ENCODE measurements around the gene DSTYK. TPM values are rescaled to one million over a fixed set of nuclear protein-coding genes. Genes with fewer than 3 reads are reported as not detected.
"Not testable (repeated sequence)": the region's sequence is repeated elsewhere in the genome, so short reads cannot be mapped to it uniquely, and the experiment has no call there.

DSTYK gene
- total RNA-seq, 1 donor from 2014 or later: 10.7 TPM

DNA sequence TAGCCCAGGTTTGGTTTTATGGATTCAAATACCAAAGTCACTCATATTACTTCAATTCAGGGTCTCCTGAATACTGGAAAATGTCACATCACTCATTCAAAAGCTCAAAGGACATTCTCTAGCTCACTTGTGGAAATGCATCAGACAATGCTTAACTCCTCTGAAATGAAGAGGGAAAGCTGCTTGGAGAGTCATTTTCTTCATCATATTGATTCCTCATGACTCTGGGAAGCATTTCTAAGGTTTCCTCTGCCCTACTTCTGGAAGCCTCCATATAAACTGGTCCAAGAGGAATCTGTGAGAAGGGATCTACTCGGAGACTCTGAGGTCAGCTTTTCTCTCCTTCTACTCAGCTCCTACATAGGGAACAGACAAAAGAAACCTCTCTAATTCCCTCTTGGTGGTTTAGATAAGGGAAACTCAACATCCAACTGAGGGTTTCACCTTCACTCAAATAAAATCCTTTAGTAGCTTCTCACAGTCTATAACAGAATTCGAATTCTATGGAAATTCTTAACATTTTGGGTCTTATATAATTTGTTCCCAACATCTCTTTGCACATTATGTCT lies 53.4 kb downstream of the DSTYK start:
- peaks cover 99% of the 10 kb centered on the region for H3K36me3 ChIP-seq

DNA sequence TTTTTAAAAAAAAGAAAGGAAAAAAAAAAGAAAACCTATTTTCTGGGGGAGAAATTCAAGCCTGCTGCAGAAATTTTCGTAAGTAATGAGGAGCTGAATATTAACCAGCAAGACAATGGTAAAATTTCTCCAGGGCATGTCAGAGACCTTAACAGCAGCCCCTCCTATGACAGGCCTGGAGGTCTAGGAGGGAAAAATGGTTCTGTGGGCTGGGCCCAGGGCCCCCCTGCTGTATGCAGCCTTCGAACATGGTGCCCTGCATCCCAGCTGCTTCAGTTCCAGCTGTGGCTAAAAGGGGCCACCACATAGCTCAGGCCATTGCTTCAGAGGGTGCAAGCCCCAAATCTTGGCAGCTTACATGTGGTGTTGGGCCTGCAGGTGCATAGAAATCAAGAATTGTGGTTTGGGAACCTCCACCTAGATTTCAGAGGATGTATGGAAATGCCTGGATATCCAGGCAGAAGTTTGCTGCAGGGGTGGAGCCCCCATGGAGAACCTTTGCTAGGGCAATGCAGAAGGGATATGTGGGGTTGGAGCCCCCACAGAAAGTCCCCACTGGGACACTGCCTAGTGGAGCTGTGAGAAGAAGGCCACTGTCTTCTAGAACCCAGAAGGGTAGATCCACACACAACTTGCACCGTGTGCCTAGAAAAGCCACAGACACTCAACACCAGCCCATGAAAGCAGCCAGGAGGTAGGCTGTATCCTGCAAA lies 55.7 kb downstream of the DSTYK start:
- H3K27ac ChIP-seq; H3K9me3 ChIP-seq; ATAC-seq; H3K4me1 ChIP-seq; H3K4me3 ChIP-seq; H3K27me3 ChIP-seq (ENCODE audit: low read depth); DNase-seq; intact Hi-C loops (cut with DNase I): not testable (repeated sequence)
- H3K36me3 ChIP-seq: peaks cover 97% of the 10 kb centered on the region

More for the DNA sequence above, 53.4 kb downstream of the DSTYK start:
- Histone ChIP-seq H3K27ac (no peak overlapping the region), H3K4me1 (no peaks in the 10 kb centered on the region), H3K4me3 (no peak overlapping the region), H3K27me3 (ENCODE audit: low read depth) (no peaks in the 10 kb centered on the region), H3K9me3 (no peaks in the 10 kb centered on the region)
- DNase-seq: no peak
- intact Hi-C loops (cut with DNase I): no loop called here
- TF ChIP-seq, protein P1, sequence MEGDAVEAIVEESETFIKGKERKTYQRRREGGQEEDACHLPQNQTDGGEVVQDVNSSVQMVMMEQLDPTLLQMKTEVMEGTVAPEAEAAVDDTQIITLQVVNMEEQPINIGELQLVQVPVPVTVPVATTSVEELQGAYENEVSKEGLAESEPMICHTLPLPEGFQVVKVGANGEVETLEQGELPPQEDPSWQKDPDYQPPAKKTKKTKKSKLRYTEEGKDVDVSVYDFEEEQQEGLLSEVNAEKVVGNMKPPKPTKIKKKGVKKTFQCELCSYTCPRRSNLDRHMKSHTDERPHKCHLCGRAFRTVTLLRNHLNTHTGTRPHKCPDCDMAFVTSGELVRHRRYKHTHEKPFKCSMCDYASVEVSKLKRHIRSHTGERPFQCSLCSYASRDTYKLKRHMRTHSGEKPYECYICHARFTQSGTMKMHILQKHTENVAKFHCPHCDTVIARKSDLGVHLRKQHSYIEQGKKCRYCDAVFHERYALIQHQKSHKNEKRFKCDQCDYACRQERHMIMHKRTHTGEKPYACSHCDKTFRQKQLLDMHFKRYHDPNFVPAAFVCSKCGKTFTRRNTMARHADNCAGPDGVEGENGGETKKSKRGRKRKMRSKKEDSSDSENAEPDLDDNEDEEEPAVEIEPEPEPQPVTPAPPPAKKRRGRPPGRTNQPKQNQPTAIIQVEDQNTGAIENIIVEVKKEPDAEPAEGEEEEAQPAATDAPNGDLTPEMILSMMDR (IDR thresholded peaks at IDR 0.05): no peak
- ATAC-seq: no peak

GRCh38 chr1:205152505-205152904 lies 59.0 kb downstream of the DSTYK start:
- DNase-seq (no peak), ATAC-seq (no peak)
- Histone ChIP-seq H3K4me3 (no peak overlapping the region), H3K4me1 (no peaks in the 10 kb centered on the region), H3K36me3 (peaks cover 95% of the 10 kb centered on the region), H3K9me3 (no peaks in the 10 kb centered on the region), H3K27ac (no peak overlapping the region), H3K27me3 (ENCODE audit: low read depth) (no peaks in the 10 kb centered on the region)
- intact Hi-C loops (cut with DNase I): no loop called here
- TF ChIP-seq, protein P1 (IDR thresholded peaks at IDR 0.05): no peak

GRCh38 chr1:205150651-205151428 lies 60.7 kb downstream of the DSTYK start:
- TF ChIP-seq, protein P1 (IDR thresholded peaks at IDR 0.05): no peak
- H3K36me3 ChIP-seq: peaks cover 95% of the 10 kb centered on the region

GRCh38 chr1:205147191-205147835 lies 64.2 kb downstream of the DSTYK start:
- no peak overlapping the region for H3K4me3 ChIP-seq
- no peak for ATAC-seq
- intact Hi-C loops (cut with DNase I): no loop called here
- no peaks in the 10 kb centered on the region for H3K27me3 ChIP-seq (ENCODE audit: low read depth)
- no peak for DNase-seq
- H3K36me3 ChIP-seq: peaks cover 64% of the 10 kb centered on the region
- H3K9me3 ChIP-seq: no peaks in the 10 kb centered on the region
- TF ChIP-seq, protein P1 (IDR thresholded peaks at IDR 0.05): no peak
- peaks cover 7% of the 10 kb centered on the region for H3K4me1 ChIP-seq
- H3K27ac ChIP-seq: no peak overlapping the region

More at GRCh38 chr1:205150651-205151428, 60.7 kb downstream of the DSTYK start:
- H3K27ac ChIP-seq: no peak overlapping the region
- no peaks in the 10 kb centered on the region for H3K27me3 ChIP-seq (ENCODE audit: low read depth)
- H3K9me3 ChIP-seq: no peaks in the 10 kb centered on the region
- ATAC-seq: no peak
- intact Hi-C loops (cut with DNase I): no loop called here
- H3K4me1 ChIP-seq: no peaks in the 10 kb centered on the region
- H3K4me3 ChIP-seq: no peak overlapping the region
- no peak for DNase-seq

Data from lower lobe of right lung (tissue), 2 donors.